ENCODE measurements around the gene FOXJ2.
"Not testable (repeated sequence)": the region's sequence is repeated elsewhere in the genome, so short reads cannot be mapped to it uniquely, and the experiment has no call there.

The FOXJ2 gene

DNA sequence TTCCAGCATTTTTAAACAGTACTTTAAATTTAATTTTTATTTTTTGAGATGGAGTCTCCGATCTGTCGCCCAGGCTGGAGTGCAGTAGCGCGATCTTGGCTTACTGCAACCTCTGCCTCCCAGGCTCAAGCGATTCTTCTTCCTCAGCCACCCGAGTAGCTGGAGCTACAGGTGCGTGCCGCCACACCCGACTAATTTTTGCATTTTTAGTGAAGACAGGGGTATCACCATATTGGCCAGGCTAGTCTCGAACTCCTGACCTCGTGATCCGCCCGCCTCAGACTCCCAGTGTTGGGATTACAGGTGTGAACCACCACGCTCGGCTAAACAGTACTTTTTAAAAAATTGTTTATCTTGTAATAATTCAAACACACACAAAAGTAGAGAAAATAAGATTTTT, 4.2 kb upstream of the FOXJ2 start:
- Mint-ChIP-seq H3K4me1 (peaks cover 10% of the 10 kb centered on the region), H3K27ac (peak overlapping the region in 2 of 3 experiments; percentile 81 to 96), H3K4me3 (peak overlapping the region; percentile 44 to 73 (median 51)), H3K27me3 (ENCODE audit: low read depth) (no peaks in the 10 kb centered on the region), H3K36me3 (ENCODE audit: low read depth) (no peaks in the 10 kb centered on the region), H3K9me3 (no peaks in the 10 kb centered on the region)
- no peak for TF ChIP-seq CTCF (IDR thresholded peaks at IDR 0.05; ENCODE audit: unreplicated experiment in 3 of 3)

GRCh38 chr12:8030189-8030588, 2.3 kb upstream of the FOXJ2 start:
- Mint-ChIP-seq H3K4me3 (peak overlapping the region; percentile 43 to 57 (median 51)), H3K27ac (no peak overlapping the region), H3K27me3 (ENCODE audit: low read depth) (no peaks in the 10 kb centered on the region), H3K9me3 (no peaks in the 10 kb centered on the region), H3K36me3 (ENCODE audit: low read depth) (no peaks in the 10 kb centered on the region), H3K4me1 (peaks cover 29% of the 10 kb centered on the region)
- no peak for TF ChIP-seq CTCF (IDR thresholded peaks at IDR 0.05; ENCODE audit: unreplicated experiment in 3 of 3)

DNA sequence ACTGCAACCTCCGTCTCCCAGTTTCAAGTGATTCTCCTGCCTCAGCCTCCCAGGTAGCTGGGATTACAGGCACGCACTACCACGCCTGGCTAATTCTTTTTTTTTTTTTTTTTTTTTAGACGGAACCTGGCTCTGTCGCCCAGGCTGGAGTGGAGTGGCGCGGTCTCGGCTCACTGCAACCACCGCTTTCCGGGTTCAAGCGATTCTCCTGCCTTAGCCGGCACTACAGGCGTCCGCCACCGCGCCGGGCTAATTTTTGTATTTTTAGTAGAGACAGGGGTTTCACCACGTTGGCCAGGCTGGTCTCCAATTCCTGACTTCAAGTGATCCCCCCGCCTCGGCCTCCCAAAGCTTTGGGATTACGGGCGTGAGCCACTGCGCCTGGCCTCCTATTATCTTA, 1.5 kb upstream of the FOXJ2 start:
- Mint-ChIP-seq H3K4me3 (peak overlapping the region; percentile 81 to 83 (median 82)), H3K4me1 (peaks cover 37% of the 10 kb centered on the region)
- not testable (repeated sequence) for H3K27ac Mint-ChIP-seq; H3K27me3 Mint-ChIP-seq (ENCODE audit: low read depth); H3K9me3 Mint-ChIP-seq; H3K36me3 Mint-ChIP-seq (ENCODE audit: low read depth)

DNA sequence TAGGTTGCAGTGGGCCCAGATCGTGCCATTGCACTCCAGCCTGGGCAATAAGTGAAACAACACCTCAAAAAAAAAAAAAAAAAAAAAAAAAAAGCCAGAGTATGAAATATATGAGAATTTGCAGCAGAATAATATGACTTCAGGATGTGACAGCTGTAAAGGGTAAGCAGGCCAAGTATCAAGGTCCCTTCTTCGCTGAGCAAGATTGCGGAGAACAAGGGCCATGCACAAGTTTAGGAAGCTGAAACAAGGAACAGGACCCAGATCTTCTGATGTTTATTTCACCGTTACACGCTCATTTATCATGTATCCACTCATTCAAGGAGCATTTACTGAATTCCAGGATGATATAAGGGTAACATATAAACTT, 659 bp upstream of the FOXJ2 start:
- Mint-ChIP-seq H3K4me1 (peaks cover 45% of the 10 kb centered on the region), H3K27me3 (ENCODE audit: low read depth) (no peaks in the 10 kb centered on the region), H3K4me3 (peak overlapping the region; percentile 83 to 92 (median 84)), H3K36me3 (ENCODE audit: low read depth) (peaks cover 5% of the 10 kb centered on the region), H3K9me3 (no peaks in the 10 kb centered on the region), H3K27ac (peak overlapping the region; percentile 61 to 75 (median 73))
- TF ChIP-seq CTCF (IDR thresholded peaks at IDR 0.05; ENCODE audit: unreplicated experiment in 3 of 3), result no peak

GRCh38 chr12:8033153-8034044, 883 bp downstream of the FOXJ2 start:
- H3K27ac Mint-ChIP-seq, result peak overlapping the region; percentile 78 to 89 (median 84)
- peaks cover 9% of the 10 kb centered on the region for H3K36me3 Mint-ChIP-seq (ENCODE audit: low read depth)
- no peaks in the 10 kb centered on the region for H3K27me3 Mint-ChIP-seq (ENCODE audit: low read depth)
- H3K9me3 Mint-ChIP-seq, result no peaks in the 10 kb centered on the region
- peaks cover 60% of the 10 kb centered on the region for H3K4me1 Mint-ChIP-seq
- no peak for TF ChIP-seq CTCF (IDR thresholded peaks at IDR 0.05; ENCODE audit: unreplicated experiment in 3 of 3)
- peak overlapping the region; percentile 93 to 94 (median 93) for H3K4me3 Mint-ChIP-seq

GRCh38 chr12:8034802-8035201, 2.3 kb downstream of the FOXJ2 start:
- H3K36me3 Mint-ChIP-seq (ENCODE audit: low read depth), result peaks cover 9% of the 10 kb centered on the region
- no peaks in the 10 kb centered on the region for H3K27me3 Mint-ChIP-seq (ENCODE audit: low read depth)
- peak overlapping the region; percentile 25 to 78 (median 44) for H3K27ac Mint-ChIP-seq
- peaks cover 68% of the 10 kb centered on the region for H3K4me1 Mint-ChIP-seq
- H3K9me3 Mint-ChIP-seq, result no peaks in the 10 kb centered on the region
- no peak for TF ChIP-seq CTCF (IDR thresholded peaks at IDR 0.05; ENCODE audit: unreplicated experiment in 3 of 3)
- peak overlapping the region; percentile 93 to 94 (median 93) for H3K4me3 Mint-ChIP-seq

Data from nephron (organoid).